ENCODE data around the gene CCNG2.

Gene CCNG2

DNA sequence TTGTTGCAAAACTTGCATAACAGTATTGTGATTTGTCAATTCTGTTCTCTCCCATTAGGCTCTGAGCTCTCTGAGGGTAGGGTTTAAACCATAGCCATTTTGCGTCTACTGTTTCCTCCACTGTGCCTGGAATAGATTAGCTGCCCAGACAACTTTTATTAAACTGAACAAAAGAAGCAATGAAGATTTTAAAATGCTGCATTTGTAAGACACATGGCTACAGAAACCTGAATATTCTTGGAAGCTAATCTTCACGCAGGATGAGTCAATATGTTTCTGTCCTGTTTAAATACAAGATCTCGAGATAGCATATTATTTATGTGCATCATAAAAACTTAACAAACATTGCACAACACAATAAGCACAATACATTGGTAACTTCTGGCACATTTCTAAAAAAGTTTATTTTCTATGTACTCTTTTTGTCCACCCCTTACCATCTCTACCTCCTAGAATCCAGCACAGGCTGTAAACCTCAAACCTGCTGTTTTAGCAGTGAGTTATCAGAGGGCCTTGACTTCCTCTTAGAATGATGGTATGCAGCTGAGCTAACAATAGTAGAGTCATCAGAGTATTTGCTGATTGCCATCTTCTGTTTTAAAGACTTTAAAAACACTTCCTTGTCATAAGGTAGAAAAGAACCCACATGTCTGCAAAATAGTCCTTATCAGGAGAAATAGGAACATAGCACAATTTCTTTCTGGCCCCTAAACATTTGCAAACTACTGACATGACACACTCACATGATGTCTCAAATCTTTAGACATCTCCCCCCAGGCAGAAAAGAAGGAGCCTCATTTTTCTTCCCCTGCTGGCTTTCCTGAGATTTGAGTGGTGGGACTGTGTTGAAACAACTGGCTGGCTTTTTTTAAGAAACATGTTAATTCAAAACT, 10.6 kb upstream of the CCNG2 start:
- no peak for DNase-seq (ENCODE audit: low read depth in 1 of 2, low spot score in 1 of 2)

DNA sequence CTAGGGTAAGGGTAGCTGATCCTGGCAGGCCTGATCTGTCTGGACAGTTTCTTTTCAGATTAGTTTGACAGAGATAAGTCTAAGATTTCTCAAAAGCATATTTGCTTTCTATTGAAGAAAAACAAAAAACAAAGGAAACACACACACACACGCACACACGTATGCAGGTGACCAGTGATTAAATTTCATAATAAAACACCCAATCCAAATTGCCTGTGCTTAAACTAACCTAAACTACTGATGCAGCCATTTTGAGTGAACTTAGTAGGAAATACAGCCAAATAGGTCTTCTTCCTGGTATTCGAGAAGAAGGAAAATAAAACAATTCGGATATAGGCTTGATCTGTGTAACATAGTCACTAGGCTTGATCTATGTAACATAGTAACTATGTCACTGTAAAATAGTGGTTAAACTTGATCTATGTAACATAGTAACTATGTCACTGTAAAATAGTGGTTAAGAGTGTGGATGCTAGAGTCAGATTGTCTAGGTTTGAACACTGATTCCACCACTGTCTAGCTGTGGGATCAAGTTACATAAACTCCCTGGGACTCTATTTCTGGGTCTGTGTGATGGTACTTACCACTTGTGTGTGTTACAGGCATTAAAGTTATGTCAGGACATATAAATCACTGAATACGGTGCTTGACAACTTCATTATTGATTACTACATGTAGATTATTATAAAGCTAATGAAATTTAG, 9.8 kb upstream of the CCNG2 start:
- no peak for DNase-seq (ENCODE audit: low read depth in 1 of 2, low spot score in 1 of 2)

DNA sequence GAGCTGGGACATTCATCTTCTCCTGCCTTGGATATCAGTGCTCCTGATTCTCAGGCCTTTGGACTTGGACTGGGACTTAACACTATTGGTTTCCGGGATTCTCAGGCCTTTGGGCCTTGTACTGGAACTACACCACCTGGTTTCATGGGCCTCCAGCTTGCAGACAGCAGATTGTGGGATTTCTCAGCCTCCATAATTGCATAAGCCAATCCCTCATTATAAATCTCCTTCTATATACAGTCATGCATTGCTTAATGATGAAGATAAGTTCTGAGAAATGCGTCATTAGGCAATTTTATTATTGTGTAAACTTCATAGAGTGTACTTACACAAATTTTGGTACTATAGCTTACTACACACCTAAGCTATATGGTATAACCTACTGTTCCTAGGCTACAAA, 8.9 kb upstream of the CCNG2 start:
- no peak for DNase-seq (ENCODE audit: low read depth in 1 of 2, low spot score in 1 of 2)

DNA sequence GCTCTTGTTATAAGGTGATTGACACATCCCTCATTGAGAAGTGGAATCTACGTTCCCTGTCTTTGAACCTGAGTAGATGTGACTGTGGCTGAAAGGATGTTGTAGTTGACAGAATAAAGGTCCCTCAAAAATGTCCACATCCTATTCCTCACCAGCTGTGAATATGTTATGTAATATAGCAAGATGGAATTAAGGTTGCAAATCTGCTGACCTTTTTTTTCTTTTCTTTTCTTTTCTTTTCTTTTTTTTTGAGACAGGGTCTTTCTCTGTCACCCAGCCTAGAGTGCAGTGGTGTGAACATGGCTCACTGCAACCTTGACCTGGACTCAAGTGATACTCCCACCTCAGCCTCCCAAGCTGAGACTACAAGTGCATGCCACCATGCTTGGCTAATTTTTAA, 7.2 kb upstream of the CCNG2 start:
- no peak for DNase-seq (ENCODE audit: low read depth in 1 of 2, low spot score in 1 of 2)

- DNase-seq (ENCODE audit: low read depth in 1 of 2, low spot score in 1 of 2): no peak
These were observed 5.8 kb upstream of the CCNG2 start for GRCh38 chr4:77151241-77151640.

- DNase-seq (ENCODE audit: low read depth in 1 of 2, low spot score in 1 of 2): no peak
These were observed 4.6 kb upstream of the CCNG2 start for GRCh38 chr4:77152421-77152820.

- no peak for DNase-seq (ENCODE audit: low read depth in 1 of 2, low spot score in 1 of 2)
These were observed 4.0 kb upstream of the CCNG2 start for GRCh38 chr4:77153006-77153405.

DNA sequence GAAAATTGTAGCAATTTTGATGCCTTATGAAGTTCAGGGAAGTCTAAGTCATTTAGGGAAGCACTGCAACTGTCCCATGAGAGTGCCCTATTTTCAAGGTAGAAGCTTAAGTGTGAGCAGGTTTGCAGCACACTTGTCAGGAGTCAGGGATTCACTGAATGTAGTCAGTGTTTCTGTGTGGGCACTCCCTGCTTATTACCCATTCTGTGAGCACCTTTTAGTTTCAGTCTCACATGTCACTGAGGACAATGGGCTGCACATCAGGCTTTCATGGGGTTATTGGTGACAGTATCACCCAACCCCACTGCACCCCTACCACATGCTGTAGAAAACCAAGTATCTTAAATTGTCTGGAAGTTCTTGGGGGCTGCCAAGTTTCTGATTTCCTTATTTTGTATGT, 2.9 kb upstream of the CCNG2 start:
- no peak for DNase-seq (ENCODE audit: low read depth in 1 of 2, low spot score in 1 of 2)

DNA sequence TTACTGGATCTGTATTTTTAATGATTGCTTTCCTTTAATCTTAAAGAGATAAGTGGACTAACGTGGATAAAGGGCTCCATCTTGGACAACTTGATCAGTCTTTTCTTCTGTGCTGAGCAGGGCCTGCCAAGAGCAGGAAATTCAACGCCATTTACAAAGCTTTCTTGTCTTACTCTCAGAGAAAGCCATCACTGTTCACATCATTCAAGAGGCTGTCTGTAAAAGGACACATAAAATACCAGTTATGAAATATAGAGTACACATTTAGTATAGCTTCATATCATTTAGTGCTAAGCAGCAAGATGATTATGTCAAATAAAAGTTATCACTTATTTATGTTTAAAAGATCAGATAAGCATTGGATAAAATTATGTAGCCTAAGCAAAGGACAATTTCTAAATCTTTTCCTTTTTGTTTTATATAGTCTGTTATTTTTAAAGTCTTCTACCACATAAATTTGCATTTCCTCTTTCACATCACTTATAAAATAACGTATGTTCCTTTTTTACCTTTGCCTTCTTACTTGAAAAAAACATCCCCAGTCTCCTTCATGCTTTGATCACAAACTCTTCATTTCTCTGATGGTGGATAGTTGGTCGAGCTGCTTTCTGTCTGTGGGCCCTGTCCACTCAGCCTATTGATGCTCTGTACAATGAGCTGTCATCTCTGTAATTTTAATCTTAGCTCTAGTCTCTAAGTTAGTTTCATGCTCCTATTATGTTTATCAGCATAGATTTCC, 2.1 kb upstream of the CCNG2 start:
- no peak for DNase-seq (ENCODE audit: low read depth in 1 of 2, low spot score in 1 of 2)

GRCh38 chr4:77155631-77156452, 1.2 kb upstream of the CCNG2 start:
- no peak for DNase-seq (ENCODE audit: low read depth in 1 of 2, low spot score in 1 of 2)

- peak; percentile 82 to 91 for DNase-seq (ENCODE audit: low read depth in 1 of 2, low spot score in 1 of 2)
These were observed 485 bp upstream of the CCNG2 start for GRCh38 chr4:77156533-77156911.

GRCh38 chr4:77157859-77158486, 966 bp downstream of the CCNG2 start:
- peak; percentile 36 to 50 for DNase-seq (ENCODE audit: low read depth in 1 of 2, low spot score in 1 of 2)

- peak in 1 of 2 donors; percentile 9 for DNase-seq (ENCODE audit: low read depth in 1 of 2, low spot score in 1 of 2)
These were observed 1.5 kb downstream of the CCNG2 start for GRCh38 chr4:77158487-77158861.

- DNase-seq (ENCODE audit: low read depth in 1 of 2, low spot score in 1 of 2): no peak
These were observed 2.8 kb downstream of the CCNG2 start for GRCh38 chr4:77159806-77160205.

DNA sequence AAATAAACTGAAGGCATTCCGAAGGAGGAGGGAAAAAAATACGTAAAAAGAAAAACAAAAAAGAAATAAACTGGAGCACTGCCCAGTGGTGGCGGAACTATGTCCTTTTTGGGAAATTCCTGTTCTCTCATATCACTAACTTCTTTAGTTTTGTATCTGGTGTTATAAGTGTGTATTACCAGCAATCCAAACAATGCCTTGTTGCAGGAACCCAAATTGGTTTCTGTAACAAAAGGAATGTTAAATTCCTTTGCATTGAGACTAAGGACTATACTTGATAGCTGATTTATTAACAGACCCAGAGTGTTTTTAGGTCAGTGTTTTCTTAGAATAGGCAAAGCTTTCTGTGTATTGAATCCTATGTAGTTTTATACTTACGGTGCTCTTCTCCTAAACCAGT, 6.6 kb downstream of the CCNG2 start:
- DNase-seq (ENCODE audit: low read depth in 1 of 2, low spot score in 1 of 2): no peak

DNA sequence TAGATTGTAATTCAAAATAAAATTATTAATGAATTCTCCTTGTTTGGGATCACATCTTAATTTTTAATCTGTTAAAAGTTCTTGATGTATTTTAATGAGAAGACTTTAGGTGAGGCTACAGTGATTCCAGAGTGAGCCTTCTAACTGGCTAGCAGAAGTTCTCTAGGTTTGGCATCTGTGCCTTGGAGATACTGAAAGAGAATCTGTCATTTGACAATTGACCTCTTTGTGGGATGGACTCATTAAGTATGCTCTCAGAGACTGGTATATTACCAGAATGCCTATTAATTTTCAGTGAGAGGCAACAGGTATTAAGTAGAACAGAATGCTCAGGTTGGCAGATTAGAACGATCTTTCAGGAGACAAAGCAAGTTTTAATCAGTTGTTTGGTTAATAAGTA, 10.2 kb downstream of the CCNG2 start:
- no peak for DNase-seq (ENCODE audit: low read depth in 1 of 2, low spot score in 1 of 2)

- no peak for DNase-seq (ENCODE audit: low read depth in 1 of 2, low spot score in 1 of 2)
These were observed 10.9 kb downstream of the CCNG2 start for GRCh38 chr4:77167866-77168265.

DNA sequence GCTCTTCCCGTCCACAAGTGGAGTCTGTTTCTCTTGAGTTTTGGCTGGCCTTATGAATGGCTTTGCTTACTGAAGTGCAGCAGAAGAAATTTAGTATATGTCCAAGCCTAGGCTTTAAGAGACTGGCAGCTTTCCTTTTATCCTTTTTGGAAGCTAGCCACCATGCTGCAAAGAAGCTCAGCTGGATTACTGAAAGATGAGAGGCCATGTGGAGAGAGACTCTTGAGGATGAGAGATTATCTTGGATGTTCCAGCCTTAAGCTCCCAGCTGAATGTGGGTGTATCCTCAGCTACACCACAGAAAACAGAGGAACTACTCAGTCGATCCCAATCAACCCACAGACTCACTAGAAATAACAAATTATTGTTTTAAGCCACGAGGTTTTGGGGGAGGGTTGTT, 12.5 kb downstream of the CCNG2 start:
- DNase-seq (ENCODE audit: low read depth in 1 of 2, low spot score in 1 of 2): no peak

- DNase-seq (ENCODE audit: low read depth in 1 of 2, low spot score in 1 of 2): no peak
These were observed 13.9 kb downstream of the CCNG2 start for GRCh38 chr4:77170926-77171325.

DNA sequence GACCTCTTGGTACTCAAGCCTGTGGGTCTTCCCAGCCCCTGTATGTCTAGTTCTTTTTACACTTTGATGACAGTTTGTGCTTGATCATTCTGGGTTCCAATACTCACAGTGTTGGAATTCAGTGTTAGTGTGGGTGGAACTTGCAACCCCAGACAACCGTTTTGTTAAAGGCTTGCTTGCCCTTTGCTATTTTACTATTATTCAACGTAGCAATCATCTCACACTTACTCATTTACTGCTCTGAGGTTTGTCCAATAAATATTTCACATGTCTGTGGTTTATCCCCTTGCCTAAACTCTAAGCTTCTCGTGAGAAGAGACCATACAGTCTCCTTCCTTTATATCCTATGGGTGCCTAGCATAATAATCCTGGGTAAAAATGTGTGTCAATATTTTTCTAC, 15.3 kb downstream of the CCNG2 start:
- no peak for DNase-seq (ENCODE audit: low read depth in 1 of 2, low spot score in 1 of 2)

GRCh38 chr4:77174426-77174825, 17.4 kb downstream of the CCNG2 start:
- DNase-seq (ENCODE audit: low read depth in 1 of 2, low spot score in 1 of 2): no peak
